ENCODE results near the gene ALDH6A1. TPM values are rescaled to one million over a fixed set of nuclear protein-coding genes. Genes with fewer than 3 reads are reported as not detected.

The ALDH6A1 gene
- total RNA-seq, 1 donor from 2014 or later, result 12.5 TPM

- Histone ChIP-seq H3K36me3 (ENCODE audit: control insufficient read depth, insufficient read depth, low read length) (no peaks in the 10 kb centered on the region), H3K27me3 (ENCODE audit: control insufficient read depth, insufficient read depth, low read length) (no peaks in the 10 kb centered on the region), H3K4me3 (ENCODE audit: low read depth, low read length) (peak overlapping the region; percentile 83)
- no peak for TF ChIP-seq CTCF (IDR thresholded peaks at IDR 0.05; ENCODE audit: insufficient read depth, low read length, poor library complexity, severe bottlenecking)
- no peak for DNase-seq (ENCODE audit: low read depth)
Measured at GRCh38 chr14:74019408-74020137, 64.7 kb downstream of the ALDH6A1 start.

- peak within 1 kb of the TSS; percentile 83 for H3K4me3 ChIP-seq (ENCODE audit: low read depth, low read length)
- no peak for TF ChIP-seq CTCF (IDR thresholded peaks at IDR 0.05; ENCODE audit: insufficient read depth, low read length, poor library complexity, severe bottlenecking)
- DNase-seq (ENCODE audit: low read depth), result no peak
- H3K27me3 ChIP-seq (ENCODE audit: control insufficient read depth, insufficient read depth, low read length), result no peaks in the 10 kb centered on the region
- no peaks in the 10 kb centered on the region for H3K36me3 ChIP-seq (ENCODE audit: control insufficient read depth, insufficient read depth, low read length)
Measured at GRCh38 chr14:74018586-74019407, 65.5 kb downstream of the ALDH6A1 start, which contains the start of the genes BBOF1 and ENTPD5. TSS of gene BBOF1 (plus strand) at chr14:74019349. CDS start at chr14:74019479, 130 bp downstream. TSS of gene ENTPD5 (minus strand) at chr14:74019288. CDS start at chr14:73988102, 31,186 bp downstream.

GRCh38 chr14:74018174-74018585, 66.1 kb downstream of the ALDH6A1 start:
- Histone ChIP-seq H3K27me3 (ENCODE audit: control insufficient read depth, insufficient read depth, low read length) (no peaks in the 10 kb centered on the region), H3K36me3 (ENCODE audit: control insufficient read depth, insufficient read depth, low read length) (no peaks in the 10 kb centered on the region), H3K4me3 (ENCODE audit: low read depth, low read length) (peak overlapping the region; percentile 83)
- TF ChIP-seq CTCF (IDR thresholded peaks at IDR 0.05; ENCODE audit: insufficient read depth, low read length, poor library complexity, severe bottlenecking), result no peak
- DNase-seq (ENCODE audit: low read depth), result no peak

- TF ChIP-seq CTCF (IDR thresholded peaks at IDR 0.05; ENCODE audit: insufficient read depth, low read length, poor library complexity, severe bottlenecking), result no peak
- no peak overlapping the region for H3K4me3 ChIP-seq (ENCODE audit: low read depth, low read length)
- no peak for DNase-seq (ENCODE audit: low read depth)
- no peaks in the 10 kb centered on the region for H3K27me3 ChIP-seq (ENCODE audit: control insufficient read depth, insufficient read depth, low read length)
- peaks cover 1% of the 10 kb centered on the region for H3K36me3 ChIP-seq (ENCODE audit: control insufficient read depth, insufficient read depth, low read length)
Measured at GRCh38 chr14:74015963-74016362, 68.3 kb downstream of the ALDH6A1 start.

- no peak for DNase-seq (ENCODE audit: low read depth)
- no peak overlapping the region for H3K4me3 ChIP-seq (ENCODE audit: low read depth, low read length)
- TF ChIP-seq CTCF (IDR thresholded peaks at IDR 0.05; ENCODE audit: insufficient read depth, low read length, poor library complexity, severe bottlenecking), result no peak
- H3K36me3 ChIP-seq (ENCODE audit: control insufficient read depth, insufficient read depth, low read length), result peaks cover 1% of the 10 kb centered on the region
- H3K27me3 ChIP-seq (ENCODE audit: control insufficient read depth, insufficient read depth, low read length), result no peaks in the 10 kb centered on the region
Measured at GRCh38 chr14:74015176-74015575, 69.1 kb downstream of the ALDH6A1 start.
